Stimulated activated naive CD8-positive, alpha-beta T cell treated with anti-CD3 and anti-CD28 coated beads, Interleukin-15, Interleukin-2, amounts not matched to agents 100 U/mL and 50 U/mL, for 24 hours (primary cell): ENCODE data around the gene GP2.

ENCODE experiments used
- ATAC-seq: fragments of 150-1000 bp; cut with Tn5 transposase; one replicate; pipeline ENCODE4 v1.10.0; 2021
- DNase-seq: peaks from one replicate; pipeline ENCODE4 v3.0.0; 2021

The GP2 gene

DNA sequence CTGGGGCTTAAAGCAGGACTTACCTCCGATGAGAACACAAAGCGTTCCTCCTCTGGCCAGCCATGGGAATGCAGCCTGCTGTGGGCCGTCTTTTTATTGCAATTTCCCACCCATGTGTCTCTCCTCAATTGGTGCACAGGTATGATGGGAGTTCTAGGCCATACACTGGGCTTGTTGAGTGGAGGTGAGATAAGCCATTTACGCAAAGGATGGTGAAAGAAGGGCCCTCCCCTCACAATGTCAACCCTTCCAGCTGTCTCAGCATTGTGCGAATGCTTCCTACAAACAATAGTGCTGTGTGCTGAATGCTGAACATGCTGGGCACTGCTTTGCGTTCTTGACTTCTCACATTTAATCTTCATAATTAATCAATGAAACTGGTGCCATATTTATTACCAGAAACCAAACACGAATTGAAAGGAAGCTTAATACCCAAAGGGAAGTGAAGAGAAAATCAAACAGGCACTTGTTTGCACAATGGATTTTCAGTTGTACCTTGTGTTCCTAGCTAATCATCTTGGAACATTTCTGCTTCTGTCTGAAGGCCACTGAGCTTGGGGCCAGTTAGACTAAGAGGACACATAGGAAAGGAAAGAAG, at the start of gene GP2:
Gene GP2, minus strand, starts transcription at position 70 of the 598 bp plus-strand sequence. CDS start 1,082 bp downstream, outside the sequence.
- DNase-seq (no peak), ATAC-seq (no peak)

DNA sequence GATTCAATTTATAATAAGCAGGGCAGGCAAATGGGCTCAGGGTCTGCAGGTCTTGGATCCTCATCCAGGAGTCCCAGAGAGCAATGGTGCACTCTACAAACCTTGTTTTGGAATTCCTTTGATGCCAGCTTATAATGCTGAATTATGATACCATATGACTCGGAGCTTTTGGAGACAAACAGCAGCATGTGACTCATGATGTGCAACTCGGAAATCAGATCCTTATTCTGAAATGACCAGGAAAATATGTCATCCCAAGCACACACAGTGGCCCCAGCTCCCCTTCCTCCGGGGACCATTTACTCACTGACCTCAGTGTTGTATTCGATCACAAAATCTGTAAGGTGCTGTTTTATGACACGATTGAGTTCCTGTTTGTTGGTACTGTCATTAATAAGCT, 45.4 kb upstream of the GP2 start:
- DNase-seq (no peak), ATAC-seq (no peak)

DNA sequence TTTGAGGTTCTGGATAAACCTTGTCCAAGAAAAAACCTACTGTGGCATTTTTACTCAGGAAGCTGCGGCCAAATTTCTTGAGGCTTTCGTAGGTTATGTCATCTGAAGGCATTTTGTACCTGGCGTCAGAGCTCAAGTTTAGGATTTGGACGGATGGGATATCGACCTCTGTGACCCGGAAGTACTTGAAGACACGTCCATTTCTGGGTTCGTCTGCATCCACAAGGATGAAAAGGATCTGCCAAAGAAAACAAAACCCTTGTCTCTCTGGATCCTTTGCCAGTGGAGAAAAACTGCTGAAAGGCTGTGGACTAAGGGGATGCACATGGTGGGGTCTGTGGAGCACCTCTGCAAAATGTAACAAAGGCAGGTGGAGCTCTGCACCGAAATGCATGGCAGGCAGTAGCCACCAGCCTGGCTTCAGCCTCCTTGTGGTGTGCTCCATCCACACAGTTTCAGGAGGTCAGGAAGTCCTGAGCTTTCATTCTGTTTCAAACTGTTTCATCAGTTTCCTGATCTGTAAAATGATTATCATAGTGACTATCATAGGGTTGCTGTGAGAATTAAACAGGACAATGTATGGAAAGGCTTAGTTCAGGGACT, 42.2 kb upstream of the GP2 start:
- ATAC-seq (no peak), DNase-seq (no peak)

DNA sequence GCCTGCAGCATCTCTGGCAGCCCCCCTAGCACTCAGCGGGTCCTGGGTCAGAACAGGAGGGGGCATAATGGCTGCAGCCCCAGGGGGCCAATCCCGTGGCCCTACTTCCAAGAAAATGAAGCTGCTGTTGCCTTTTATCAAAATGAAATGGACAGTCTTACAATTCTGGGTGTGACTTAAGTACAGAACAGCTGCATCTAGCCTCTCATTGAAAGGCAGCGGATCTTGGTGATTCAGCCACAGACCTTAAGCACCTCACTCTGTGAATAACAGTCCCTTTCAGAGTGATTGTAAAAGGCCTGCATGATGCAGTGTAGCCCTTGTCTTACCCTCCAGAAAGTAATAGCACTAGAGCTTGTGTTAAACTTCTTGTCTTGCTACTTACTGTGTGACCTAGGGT, 36.7 kb upstream of the GP2 start:
- DNase-seq (no peak), ATAC-seq (no peak)

DNA sequence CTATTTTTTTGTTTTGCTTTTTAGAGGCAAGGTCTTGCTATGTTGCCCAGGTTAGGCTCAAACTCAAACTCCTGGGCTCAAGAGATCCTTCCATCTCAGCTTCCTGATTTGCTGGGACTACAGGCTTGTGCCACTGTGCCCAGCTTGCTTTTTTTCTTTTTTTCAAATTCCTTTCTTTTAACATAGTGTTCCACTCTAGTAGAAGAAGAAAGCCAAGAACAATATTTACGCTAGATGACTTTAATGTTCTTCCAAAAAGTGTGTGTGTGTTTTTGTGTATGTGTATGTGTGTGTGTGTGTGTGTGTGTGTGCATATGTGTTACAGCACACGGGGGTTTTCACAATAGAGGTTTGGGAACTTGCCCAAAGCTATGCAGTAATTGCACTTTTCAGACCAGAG, 35.9 kb upstream of the GP2 start:
- ATAC-seq, result no peak
- DNase-seq, result no peak

DNA sequence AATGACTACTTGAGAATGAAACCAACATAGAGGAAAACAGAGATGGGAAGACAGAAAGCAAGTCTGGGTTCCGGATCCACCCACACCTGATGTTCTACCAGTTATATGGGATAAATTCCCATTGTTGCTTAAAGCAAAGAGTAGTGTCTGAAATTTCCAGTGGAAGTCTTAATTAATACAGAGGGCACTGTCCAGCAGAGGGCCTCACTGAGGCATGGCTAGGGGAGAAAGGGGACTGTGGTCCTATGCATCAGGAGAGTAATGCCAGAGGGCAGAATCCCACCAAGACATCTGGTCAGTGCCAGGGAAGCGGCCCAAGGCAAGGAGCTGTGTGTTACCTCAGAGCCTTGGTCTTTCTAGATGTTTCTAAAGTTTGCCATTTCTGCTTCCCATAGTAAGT, 32.7 kb upstream of the GP2 start:
- DNase-seq (no peak), ATAC-seq (no peak)

DNA sequence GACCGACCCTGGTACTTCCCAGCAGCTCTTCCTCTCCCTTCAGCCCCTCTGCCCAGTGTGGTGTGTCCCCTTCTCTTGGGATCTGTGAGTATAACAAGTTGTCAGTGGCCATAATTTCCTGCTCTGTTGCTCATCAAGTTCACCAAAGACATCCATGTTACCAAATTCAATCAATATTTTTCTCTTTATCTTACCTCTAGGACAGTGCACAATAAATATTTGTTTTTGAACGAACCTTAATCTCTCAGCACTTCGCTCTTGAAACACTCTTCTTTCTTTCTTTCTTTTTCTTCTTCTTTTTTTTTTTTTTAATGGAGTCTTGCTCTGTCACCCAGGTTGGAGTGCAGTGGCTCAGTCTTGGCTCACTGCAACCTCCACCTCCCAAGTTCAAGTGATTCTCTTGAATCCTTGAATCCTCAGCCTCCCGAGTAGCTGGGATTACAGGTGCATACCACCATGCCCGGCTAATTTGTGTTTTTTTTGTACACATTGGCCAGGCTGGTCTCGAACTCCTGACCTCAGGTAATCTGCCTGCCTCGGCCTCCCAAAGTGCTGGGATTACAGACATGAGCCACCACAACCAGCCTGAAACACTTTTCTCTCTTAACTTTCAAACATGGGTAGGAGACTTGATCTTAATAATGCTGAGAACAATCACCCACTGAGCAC, 27.9 kb upstream of the GP2 start:
- ATAC-seq (no peak), DNase-seq (no peak)

DNA sequence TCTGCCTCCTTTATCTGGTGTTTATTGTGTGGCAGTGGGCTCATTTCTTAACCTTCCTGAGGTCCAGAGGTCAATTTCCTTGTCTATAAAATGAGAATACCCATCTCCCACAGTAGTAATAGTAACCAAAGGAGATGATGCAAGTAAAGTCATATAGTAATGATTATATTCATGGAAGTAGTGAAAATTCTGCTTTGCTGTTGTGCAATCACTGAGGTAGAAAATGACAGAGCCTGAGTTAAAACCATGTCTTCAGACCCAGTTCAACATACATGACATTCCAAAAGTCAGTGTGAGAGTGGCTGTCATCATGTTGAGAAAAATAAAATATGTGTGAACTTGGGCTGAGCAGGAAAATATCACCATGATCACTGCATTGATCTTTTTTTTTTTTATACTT, 26.1 kb upstream of the GP2 start:
- no peak for DNase-seq
- ATAC-seq, result no peak

DNA sequence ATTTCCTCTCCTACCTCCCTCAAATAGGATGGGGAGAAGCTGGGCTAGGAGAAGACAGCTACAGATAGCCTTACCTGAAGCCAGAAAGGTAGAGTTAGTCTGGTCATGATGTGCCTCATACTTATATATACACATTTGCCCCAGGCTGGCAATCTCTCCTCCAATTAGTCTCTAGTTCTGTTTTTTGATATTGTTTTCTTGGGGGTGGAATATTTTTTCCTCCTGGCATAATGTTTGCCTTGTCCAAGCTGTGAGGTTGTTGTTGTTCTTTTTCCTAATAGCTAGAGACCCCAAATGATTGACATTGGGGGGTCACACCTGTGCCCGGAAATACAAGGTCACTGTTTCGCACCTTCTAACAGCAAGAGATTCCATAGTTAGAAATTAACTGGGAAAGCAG, 25.3 kb upstream of the GP2 start, which contains the start of gene UMOD:
Gene UMOD, minus strand, starts transcription at position 101 of the 400 bp plus-strand sequence. CDS start 1,978 bp downstream, outside the sequence.
- no peak for DNase-seq
- ATAC-seq, result no peak

DNA sequence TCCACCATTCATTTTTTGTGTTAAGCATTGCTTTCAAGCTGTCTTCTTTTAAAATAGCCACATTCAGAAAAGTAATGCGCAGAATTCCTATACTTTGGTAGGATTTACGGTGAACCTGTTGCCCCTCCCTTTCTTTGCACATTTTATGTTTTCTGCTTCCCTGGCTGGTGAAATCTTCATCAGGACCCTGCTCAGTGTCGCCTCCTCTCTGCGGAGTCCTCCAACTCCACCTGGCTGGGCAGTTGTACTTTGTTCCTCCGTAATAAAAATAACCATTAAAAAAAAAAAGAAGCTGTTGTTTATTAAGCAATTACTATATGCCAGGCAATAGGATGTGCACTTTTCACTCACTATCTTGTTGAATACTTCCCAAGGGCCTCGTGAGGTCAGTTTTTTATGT, 22.3 kb upstream of the GP2 start:
- ATAC-seq, result no peak
- no peak for DNase-seq

DNA sequence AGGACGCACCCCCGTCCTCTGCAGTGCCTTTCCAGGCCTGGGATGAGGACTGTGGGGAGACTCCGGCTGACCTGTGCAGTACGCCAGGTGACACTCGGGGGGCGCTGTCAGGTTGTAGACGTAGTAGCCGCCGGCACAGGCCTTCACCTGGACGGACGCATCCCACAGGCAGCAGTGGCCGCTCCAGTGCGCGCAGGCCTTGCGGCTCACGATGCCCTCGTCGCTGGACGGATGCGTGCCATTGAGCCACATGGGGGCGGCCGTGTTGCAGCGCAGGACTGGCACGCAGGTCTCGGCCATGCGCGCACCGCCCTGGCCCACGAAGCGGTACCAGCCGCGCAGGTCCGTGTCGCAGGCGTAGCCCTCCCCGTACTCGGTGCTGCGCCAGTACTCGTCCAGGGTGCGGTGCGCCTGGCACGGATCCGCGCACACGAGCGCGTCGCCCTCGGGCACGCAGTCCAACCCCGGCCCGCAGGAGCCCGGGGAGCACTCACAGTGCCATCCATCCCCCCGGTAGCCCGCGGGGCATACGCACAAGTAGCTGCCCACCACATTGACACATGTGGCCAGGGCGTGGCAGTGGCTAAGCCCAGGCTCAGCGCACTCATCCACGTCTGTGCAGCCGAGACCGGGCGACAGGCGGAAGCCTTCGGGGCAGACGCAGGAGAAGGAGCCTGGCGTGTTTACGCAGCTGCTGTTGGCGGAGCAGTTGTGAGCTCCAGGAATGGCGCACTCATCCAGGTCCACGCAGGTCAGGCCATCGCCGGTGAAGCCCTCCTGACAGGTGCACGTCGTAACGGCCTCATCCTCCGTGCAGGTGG, 21.3 kb upstream of the GP2 start:
- ATAC-seq (no peak), DNase-seq (peak; percentile 2)

DNA sequence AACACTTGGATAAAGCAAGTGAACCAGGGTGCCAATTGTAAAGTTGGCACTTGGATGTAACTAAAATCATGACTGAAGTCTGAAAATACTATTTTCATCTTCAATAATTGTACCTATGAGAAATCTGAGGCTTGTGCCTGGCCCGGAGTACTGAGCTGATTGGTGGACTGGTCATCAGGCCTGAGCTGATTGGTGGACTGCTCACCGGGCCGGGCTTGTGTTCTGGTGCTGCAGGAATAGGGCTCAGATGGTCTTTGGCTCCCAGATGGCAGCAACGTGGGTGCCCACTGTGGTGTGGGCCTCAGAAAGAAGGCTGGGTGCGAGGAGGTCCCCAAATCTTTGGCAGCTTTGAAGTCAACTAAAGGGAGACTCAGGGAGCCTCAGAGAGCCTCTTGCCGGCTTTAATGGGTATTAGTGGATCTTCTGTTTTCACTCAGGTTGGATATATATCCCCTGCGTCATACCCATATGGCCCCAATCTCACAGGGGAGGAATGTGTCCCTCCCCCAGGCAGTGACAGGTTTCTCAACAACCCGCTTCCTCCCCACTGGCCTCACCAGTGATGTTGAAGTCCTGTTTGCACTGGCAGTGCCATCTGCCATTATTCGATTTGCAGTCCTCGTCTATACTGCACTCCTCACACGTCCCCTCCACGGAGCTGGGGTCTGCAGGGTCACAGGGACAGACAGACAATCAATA, 20.5 kb upstream of the GP2 start:
- DNase-seq, result no peak

DNA sequence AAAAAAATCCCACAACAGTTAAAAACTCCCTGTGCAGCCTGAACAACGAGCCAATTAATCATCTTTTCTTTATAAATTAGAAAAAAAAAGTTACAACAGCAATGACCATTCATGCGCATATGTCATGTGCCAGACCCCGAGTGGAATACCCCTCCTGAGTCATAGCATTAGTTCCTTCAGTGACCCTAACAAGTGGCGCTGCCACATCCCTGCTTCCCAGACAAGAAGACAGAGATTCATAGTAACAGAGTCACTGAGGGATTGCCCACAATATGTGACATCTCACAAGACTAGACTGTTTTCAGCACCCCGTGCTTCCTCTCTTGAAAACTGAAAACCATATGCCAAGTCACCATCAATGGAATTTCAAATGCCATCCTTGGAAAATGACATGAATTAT, 17.3 kb upstream of the GP2 start:
- DNase-seq, result no peak
- no peak for ATAC-seq

More for the DNA sequence above, 20.5 kb upstream of the GP2 start:
- ATAC-seq, result no peak

DNA sequence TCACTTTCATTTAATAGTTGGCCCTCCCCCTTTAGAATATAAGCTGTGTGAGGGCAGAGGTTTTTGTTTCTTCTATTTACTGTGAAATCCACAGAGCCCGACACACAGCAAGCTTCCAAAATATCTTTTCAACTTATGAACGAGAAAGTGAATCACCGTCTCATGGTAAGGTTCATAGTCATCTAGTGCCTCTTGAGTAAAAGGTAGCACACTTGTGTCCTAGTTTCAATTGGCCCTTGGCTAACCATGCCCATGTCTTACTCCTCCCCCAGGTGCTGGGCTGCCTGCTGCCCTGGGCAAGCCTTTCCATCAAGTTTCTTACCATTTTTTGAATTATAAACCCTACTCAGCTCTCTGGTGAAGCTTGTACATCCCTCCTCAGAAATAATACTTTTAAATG, 12.4 kb upstream of the GP2 start:
- no peak for DNase-seq
- no peak for ATAC-seq

DNA sequence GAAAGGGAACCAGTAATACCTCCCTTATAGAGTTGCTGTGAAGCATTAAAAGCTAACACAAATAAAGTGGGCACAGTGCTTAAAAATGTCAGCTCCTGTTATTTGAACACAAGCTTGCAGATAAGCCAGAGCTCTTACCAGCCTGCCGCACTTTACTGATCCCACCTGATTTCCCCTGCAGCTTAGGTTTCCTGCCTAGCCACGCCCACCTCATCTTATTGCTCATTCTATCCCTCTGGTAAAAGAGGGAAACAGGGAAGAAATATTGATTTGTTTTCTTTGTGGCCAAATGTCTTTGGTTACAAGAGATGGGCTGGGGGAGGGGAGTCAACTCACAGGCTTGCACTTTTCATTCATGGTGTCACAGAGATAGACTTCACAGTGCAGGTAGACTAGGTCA, 9.6 kb upstream of the GP2 start:
- no peak for ATAC-seq
- no peak for DNase-seq

DNA sequence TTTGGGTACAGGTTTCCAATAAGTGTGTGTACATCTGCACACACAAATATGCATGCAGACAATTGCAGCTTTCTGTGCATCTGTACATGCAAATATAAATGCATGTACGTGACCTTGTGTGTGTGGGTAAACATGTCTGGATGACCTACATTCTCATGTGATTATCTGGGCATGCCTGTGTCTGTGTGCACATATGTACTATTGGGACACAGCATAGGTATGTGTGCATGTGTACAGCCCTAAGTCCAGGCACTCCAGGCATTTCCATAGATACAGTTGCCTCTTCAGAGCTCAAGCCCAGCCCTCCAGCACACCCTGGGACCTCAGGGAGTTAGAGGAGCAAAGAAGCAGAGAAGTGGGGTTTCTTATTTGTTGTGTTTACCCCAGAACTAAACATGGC, 7.1 kb upstream of the GP2 start:
- DNase-seq, result no peak
- ATAC-seq, result no peak

DNA sequence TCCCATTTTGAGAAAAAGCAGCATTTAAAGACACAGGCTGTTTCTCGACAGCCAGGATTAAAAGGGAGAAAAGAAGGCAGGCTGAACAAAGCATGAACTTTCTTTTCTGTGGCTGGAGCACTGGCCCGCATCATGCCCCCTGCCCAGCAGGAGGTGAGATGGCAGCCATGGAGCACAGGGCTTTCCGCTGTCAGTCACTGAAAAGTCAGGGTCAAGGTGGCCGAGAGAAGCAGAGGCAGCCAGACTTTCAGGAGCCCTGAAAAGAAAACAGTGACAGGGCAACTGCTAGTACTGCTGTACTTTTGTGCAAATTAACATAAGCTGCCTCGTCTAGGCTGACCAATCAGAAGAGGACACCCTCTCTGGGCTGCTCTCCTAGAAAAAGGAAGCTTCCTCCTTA, 5.8 kb upstream of the GP2 start:
- DNase-seq, result no peak
- ATAC-seq, result no peak

DNA sequence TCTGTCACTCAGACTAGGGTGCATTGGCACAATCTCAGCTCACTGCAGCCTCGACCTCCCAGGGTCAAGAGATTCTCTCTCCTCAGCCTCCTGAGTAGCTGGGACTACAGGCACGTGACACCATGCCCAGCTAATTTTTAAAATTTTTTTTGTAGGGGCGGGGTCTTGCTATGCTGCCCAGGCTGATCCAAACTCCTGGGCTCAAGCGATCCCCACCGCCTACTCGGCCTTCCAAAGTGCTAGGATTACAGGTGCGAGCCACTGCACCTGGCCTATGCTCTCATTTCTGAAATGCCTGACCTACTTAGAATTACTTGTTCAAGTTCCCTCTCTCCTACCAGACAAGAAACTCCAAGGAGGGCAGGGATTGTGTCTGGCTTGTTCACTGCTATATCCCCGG, 5.1 kb upstream of the GP2 start:
- DNase-seq (no peak), ATAC-seq (no peak)

DNA sequence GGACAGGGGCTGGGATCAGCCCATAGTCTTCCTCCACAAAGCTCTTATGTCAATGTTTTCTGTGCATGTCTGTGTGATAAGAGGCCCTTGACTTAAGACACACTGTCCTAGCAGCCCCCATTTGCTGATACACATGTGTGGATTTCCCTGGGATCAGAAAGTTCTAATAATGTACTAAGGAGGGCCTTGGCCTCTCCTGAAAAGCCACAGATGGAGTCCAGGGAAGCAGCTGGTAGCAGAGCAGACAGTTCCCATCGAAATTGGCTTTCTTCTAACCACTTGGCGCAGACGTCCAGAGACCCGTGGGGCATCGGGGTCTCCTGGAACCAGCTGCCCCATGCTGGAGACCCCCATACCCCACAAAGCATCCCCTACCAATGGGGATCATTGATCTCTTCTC, 4.3 kb upstream of the GP2 start:
- DNase-seq, result no peak

DNA sequence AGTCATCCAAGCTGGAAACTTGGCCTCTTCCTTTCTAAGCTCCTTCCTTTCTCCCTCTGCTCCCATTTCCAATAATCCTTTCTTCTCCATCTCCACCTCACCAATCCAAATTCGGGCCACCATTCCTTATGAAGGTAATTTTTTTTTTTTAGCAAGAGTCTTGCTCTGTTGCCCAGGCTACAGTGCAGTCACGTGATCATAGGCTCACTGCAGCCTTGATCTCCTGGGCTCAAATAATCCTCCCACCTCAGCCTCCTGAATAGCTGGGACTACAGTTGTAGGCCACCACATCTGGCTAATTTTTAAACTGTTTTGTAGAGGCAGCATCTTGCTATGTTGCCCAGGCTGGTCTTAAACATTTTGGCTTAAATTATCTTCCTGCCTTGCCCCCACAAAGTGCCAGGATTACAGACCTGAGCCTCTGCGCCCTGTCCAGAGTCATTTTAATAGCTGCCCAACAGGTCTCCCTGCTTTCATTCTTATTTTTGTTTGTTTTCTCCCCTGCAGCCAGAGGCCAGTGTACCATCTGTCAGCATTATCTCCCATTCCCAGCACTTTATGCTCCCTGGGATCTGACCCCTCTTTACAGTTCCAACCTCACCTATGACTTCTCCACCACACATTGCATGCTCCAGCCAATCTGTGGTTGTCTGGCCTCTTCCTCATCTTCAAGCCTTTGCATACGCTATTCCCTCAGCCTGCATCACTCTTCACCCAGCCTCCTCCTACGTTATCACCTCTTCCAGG, 2.3 kb upstream of the GP2 start:
- no peak for DNase-seq
- ATAC-seq, result no peak

More for the DNA sequence above, 4.3 kb upstream of the GP2 start:
- ATAC-seq, result no peak

DNA sequence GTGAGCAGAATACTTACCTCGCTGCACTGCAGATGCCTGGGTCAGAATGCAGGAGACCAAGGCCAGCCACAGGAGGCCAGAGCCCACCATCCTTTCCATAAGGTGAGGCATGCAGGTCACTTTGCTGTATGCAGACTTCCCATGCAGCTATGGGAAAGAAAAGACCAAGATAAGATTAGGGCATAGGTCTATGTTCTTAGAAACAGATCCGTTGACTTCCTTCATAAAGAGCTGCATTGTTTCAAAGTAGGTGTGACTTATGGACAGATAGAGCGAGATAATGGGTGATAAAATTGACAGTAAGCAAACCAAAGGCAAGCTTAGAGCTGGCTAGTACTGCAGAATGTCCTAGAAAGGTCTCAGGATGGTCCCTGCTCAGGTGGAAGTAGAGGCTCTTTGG, 992 bp downstream of the GP2 start:
- DNase-seq (no peak), ATAC-seq (no peak)

DNA sequence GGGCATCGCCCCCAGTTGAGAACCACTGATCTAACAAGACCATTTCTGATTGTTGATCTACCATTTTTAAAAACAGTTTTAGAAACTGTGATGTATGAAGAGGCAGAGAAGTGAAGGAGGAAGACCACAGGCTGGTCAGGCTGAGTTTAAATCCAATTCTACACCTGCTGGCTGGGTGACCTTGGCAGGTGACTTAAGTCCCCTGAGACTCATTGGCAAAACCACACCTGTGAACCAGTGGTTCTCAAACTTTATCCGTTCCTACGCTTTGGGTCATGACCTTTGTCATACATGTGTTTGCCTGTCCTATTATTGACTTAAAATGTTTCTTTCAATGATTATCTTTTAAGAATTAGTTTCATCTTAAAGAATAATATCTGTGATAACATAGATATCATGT, 2.3 kb downstream of the GP2 start:
- DNase-seq (no peak), ATAC-seq (no peak)
